Myocyte (in vitro differentiated cells): Measurements from ENCODE around the gene COPS8. TPM values are rescaled to one million over a fixed set of nuclear protein-coding genes. Genes with fewer than 3 reads are reported as not detected.
A peak's percentile ranks its signal among the peaks of the same experiment; 100 is the strongest.

ENCODE experiments used
- DNase-seq: peaks from one replicate; pipeline ENCODE4 v3.0.0-alpha.2; 2012; ENCODE audit warnings: low read depth
- polyA plus RNA-seq: library from polyadenylated mRNA; unstranded; fragments of >200 nt; gene quantifications from one replicate; pipeline ENCODE4 v1.2.1, GENCODE V29; 2012; ENCODE audit warnings: missing spikeins
- total RNA-seq: library from RNA; depleted of rRNA; stranded (reverse); fragments of >200 nt; gene quantifications from 2 replicates; pipeline ENCODE4 v1.2.3, GENCODE V29; 2014

COPS8 gene
- 209 and 245 TPM in 2 replicates for total RNA-seq
- 104 TPM for polyA plus RNA-seq

DNA sequence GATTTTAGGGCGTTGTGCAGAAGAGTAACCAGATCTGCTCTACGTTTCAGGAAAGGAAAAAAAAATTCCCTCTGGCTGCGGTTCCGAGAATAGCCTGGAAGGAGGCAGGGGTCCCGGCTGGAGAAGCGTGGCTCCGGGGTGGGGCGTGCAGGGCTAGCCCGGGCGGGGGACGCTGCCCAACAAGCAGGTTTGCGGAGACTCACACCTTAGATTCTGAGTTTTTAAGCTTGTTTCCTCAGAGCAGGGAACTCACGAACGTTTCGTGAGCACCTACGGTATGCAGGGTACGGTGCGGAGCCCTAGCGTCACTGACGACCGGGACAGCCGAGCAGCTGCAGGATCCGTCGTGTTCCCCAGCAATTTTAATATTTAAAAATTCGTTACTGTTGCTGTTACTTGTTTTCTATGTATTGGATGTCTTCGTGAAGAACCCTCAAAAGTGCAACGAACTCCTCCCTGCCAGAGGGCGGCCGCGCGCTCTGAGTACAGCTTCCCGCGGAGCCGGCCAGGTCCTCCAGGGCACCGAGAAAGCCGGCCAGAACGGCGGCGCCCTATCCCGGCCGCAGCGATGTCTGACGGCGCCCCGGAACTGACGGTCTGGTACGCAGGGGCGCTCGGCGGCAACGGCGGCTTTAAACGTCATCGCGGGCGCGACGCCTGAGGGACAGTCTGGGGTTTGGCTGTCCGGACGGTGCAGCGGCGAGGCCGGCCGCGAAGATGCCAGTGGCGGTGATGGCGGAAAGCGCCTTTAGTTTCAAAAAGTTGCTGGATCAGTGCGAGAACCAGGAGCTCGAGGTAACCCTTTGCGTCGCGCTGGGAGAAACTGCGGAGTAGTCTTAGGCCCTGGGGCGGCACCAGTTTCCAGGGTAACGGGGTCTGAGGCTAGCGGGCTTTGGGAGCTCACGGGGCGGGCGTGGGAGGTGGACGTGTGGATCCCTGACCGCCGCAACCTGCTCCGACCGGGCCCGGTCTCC, at the start of gene COPS8:
Gene COPS8, plus strand, starts transcription at position 642 of the 974 bp plus-strand sequence. Its CDS starts 76 bp downstream, at position 718.
- DNase-seq, result peak; percentile 95

DNA sequence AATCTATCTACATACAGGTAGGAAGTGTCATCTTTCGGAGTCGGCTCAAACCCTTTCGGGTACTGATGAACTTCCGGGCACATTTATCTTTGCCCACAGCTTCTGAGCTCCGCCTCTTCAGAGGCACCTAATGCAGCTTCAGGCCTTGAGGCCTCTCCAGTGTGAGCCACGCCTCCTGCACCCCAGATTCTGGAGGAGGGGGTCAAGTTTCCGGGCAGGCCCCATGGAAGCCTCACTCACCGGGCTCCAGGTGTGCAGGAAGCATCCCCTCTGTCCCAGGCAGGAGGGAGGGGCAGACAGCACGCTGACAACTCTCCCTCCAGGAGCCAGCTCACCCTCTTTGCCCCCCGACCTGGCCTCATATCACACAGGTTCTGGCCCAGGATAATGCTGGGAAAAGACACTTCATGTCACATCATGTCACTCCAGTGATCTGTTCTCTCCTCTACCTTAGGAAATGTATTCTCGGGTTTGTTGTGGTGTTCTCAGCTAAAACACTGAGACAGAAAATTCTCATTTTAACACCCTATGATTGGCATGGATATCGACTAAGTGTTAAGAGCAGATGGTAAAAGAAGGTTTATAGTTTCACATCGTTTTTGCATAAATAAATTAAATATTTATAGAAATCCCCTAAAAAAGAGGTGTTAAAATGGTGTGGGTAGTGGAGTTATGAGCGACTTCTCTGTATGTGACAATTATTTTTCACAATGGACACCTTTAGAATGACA, 46.2 kb upstream of the COPS8 start:
- no peak for DNase-seq

DNA sequence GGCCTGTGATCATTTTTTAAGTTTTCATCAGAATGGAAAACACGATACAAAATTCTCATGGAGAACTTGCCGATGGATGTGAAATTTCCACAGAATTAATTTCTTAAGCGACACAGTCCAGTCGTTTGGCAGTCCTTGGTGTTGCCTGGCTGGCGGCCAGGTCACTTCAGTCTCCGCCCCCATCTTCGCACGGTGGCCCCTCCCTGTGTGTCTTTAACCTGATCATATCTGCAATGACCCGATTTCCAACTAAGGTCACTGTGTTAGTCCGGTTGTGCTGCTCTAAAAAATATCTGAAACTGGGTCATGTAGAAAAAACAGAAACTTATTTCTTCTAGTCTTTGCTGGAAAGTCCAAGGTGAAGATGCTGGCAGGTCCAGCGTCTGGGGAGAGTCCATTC, 44.5 kb upstream of the COPS8 start:
- no peak for DNase-seq

DNA sequence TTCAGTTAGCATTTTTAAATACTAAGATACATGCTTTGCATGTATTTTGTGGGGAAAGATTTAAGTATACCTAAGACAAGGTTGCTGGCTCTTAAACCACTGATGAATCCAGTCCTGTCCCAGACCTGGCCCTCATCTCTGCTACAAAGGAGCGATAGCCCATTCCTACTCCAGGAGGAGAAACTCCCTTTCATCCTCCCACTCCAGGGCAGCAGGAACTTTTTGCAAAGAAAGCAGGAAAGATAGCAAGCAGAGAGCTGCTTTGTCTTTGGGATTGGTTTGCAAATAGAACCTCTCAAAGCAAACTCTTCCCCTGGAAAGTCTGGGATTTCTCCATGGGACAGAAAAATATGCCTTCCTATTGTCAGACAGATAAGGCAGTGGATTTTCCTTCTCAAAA, 43.6 kb upstream of the COPS8 start:
- DNase-seq, result no peak

DNA sequence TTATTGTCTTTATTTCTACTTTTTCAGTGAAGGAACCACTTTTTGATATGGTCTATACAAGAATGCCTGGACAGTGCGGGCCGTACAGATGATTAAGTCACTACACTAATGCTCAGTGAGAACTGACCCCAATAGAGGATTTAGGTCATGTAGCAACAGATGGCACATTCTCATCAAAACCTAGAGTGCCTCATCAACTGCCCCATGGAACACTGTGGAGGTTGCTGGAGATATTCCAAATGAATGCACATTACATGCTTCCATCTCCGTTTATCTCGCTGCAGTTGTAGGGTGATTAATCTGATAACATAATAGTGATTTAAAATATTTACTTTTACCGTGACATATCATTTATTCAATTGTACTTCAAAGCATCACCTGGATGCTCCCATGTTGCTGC, 41.8 kb upstream of the COPS8 start:
- no peak for DNase-seq

DNA sequence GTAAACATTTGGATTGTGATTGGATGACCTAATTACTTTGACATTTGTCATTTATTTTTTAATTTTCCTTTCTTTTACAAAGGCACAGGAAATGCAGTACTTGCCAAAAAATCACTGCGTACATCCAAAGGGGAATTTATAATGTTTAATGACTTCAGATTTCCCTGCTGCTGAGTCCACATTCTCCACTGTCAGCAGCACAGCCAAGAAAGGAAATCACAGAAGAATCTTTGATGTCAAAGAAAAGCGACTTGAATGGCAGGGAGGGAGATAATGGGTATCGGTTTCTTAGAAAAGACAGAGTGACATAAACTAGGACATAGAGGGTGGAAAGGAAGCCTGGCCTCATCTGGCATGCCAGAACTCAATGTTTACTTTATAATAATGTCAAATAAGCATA, 41.4 kb upstream of the COPS8 start:
- DNase-seq, result no peak

DNA sequence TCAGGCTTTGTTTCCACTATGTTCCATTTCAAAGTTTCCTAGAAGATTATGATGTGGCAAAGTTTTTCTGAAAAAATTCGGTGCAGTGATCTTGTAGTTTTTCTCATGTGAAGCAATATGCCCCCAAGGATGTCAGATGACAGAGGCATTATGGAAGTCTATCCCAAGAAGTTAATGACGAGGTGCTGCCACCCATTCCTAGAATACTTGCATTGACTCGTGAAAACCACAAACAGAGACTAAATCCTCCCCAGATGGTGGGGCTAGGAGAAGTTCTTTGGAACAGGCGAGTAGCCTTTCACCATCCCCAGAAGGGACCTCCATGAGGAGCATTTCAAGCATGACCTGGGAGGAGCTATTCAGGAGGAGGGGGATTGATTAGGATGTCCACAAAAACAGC, 40.2 kb upstream of the COPS8 start:
- DNase-seq, result no peak

DNA sequence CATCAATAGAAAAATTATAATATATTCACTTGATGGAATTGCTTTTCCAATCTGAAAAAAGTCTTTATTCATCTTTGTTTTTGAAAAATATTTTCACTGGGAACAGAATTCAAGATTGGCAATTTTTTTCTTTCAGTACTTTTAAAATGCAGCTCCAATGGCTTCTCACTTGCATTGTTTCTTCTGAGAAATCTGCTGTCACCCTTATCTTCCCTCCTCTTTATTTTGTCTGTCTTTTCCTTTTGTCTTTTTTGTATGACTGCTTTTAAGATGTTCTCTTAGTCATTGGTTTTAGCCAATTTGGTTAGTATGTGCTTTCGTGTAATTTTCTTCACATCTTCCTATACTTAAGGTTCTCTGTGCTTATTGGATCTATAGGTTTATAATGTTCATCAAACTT, 37.1 kb upstream of the COPS8 start:
- DNase-seq, result no peak

DNA sequence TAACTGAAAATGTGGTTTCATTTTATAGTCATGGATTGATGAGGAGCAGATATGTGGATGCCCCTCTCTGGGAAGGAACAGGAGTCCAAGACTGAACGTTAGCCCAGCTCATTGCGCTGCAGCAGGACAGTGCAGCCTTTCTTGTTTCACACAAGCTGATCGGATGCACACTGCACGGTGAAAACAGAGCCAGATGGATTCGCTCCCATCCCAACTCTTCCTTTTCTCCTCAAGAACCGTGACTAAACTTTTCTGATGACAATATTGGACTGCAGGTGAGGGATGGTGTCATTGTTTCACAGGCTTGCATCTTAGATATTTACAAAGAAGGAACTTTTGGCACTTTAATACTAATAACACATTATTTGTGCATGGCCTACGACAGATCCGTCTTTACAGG, 33.8 kb upstream of the COPS8 start:
- DNase-seq, result no peak

DNA sequence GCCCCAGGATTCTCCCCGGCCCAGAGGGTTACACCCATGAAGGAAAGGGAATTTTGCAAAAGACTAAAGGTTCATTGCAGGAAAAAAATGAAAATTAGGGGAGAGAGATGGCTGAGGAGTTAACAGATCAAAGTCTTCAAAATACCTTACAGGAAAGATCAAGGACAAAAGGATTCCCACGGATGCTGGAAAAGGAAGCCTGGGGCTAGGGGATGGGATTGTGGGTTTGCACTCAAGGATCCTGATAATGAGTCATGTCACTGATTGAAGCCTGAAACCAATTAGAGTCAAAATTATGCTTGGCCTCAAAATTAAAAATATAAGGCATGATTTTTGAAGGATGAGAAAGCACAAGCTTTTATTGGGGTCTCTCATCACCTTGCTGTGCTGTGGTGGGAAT, 32.6 kb upstream of the COPS8 start:
- no peak for DNase-seq

DNA sequence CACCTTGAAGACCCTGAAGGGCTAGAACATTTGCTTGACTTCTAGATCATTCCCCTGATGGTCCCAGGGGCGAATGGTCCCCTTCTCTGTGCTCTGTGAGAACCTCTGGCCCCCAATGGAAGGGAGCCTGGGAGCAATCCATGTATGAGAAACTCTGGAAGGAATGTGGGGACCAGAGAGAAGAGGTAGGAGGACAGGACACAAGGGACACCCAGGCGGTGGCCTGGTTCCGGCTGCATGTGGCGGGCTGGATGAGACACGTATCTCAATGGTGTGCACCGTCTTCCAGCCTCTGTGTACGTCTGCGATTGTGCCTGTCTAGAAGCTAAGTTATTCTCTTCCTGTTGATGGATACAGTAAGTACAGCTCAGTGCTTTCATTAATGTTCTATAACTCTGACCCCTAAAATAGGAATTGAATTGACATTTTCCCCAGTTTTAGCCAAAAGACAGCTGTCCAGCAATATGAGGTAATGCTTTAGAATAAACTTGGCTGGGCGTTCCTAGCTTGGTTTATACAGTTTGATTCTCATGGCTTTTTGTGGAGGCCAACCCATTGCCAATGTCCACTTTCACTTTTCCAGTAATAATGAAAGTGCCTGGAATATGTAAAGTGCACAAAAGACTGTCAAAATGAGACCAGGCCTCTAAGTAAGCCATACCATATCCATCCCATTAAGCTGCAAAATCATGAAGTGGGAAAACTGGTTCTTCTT, 30.1 kb upstream of the COPS8 start:
- no peak for DNase-seq

DNA sequence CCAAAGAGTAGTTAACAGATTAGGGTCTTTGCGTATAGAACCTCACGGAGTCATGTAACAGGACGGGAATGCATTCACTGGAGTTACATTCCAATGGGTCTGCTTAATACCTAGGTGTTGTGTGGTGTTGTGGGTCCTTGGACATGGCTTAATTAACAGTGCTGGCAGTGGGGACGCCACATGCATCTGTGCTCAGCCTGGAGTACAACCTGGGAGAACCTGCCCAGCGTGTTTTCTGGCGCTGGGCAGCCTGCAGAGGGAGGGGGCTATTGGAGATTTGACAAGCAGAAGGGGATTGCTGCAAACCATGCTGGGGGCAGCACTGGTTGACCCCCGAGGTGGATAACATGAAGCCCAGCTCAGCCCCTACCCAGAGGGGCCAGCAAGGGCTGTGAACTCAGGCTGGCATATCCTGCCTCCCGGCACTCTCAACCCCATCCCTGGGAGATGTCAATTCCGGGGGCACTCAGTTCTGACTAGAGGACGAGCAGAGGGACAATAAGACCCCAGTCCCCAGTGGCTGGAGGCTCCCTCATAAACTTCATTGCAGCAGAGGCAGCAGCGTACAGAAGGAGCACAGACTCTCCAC, 29.3 kb upstream of the COPS8 start:
- no peak for DNase-seq

DNA sequence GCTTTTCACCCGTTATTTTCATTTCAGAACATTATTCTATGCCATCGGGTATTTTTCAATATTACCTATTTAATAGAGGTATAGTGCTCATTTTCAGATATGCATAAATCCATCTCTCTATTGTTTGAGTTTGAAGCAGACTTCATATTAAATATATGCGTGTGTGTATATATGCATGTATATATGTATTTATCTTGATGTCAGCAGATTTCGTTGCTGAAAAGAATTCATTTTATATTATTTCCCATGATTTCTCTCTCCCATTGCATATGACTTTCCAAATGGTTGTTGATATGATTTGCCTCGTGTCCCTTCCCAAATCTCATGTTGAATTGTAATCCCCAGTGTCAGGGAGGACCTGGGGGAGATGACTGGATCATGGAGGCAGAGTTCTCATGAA, 28.6 kb upstream of the COPS8 start:
- no peak for DNase-seq

DNA sequence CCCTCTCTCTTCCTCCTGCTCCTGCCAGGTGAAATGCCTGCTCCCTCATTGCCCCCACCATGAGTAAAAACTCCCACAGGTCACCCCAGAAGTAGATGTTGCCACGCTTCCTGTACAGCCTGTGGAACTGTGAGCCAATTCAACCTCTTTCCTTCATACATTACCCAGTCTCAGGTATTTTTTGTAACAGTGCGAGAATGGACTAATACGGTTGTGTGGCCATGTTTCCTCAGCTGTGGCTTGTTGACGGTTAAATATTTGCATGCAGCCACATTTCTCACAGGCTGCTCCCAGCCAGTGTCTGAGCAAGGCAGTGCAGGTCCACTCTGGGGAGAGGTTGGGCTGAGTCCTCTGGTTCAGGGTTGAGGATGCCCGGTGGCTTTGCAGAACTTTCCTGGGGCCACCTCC, 27.8 kb upstream of the COPS8 start:
- no peak for DNase-seq

DNA sequence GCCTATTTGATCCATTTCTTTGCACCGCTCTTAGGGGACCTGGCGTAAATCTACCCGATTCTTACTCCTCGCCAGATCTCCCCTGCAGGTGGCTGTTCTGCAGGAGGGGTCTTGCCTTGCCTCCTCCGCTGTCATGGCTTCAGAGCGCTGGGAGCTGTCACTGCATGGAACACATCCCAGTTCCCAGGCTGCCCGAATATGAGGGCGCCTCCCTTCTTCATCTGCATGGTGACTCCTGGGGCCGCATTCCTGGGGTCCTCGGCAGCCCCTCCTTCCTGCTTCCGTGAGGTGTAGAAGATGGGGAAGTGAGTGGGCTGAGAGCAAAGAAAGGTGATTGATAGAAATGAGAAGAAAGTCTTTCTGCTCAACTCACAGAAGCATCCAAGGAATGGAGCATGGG, 27.3 kb upstream of the COPS8 start:
- no peak for DNase-seq

DNA sequence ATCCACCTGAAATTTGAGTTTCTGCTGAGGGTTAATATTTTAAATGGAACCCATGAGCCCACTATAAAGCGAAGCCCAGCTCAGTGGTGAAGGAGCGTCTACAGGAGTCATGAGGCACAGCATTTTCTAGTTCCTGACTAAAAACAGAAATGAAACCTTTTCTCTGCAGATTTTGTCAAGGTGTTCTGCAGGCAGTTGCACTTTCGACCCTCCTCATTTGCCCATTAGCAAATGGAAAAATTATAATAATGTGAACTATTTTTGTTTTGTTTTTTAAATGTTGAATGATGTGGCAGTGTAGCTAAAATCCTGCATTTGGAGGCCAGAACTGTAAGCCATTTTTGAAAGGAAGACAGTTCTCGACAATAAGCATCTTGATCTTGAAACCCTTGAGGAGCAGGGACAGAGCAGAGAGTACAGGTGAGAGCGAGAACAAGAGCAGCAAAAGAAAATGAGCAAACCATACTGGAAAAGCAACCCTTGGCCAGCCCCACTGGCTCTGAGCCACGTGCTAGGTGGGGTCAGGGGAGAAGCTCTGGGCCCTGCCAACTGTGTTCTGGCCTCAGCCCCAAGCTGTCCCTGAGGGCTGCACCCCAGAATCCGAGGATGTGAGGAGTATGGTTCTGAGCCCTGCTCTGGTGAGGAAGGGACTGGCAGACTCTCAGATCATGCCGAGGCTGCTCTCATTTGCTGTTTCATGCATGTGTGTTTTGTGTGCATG, 26.4 kb upstream of the COPS8 start:
- no peak for DNase-seq

DNA sequence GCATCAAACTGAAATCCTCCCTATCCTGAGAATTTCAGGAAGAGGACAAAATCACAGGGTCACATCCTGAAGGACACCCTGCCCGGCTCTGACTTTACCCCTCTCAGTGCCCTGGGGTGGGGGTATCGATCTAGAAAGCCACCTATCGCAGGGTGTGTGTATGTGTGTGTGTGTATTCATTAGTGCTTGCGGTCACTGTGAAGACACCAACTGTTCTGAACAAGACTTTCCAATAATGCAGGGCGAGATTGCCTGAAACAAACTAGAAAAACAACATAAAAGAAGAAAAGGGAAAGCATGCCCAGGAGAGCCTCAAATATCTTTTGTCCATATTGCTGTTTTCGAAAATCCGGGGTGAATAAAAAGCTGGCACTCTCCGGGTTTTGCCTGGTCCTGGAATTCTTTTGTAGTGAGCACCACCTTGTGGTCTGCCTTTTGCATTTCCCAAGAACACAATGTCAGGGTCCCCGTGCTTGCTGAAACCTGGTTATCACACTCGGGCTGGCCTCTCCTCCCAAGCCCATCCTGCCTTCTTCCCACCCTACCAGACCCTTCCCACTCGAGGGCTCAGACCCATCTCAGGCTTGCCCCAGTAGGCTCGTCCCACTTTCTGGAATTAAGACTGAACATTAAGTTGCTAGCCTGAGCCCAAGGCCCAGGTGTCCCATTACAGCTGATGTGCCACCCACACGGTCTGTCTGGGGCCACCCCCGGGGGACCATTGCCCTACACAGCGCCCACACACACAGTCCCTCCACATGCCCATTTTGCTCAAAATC, 25.0 kb upstream of the COPS8 start:
- DNase-seq, result peak; percentile 73

DNA sequence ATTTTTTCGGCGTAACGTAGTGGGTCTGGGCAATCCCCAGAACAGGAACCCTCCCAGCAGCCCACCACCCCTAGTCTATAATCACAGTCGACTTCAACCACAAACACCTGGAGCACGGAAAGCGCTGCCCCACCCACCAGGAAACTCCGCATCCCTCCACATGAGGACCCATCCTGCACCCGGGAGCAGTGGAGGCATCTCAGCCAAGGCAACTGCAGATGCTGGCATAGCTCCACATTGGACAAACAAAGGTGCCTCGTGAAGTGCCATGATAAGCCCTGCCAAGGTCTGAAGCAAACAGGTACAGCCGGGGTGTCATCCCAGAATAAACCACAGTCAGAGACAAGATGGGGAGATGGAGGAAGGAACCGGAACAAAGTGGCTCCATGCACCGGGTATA, 24.3 kb upstream of the COPS8 start:
- DNase-seq, result no peak

DNA sequence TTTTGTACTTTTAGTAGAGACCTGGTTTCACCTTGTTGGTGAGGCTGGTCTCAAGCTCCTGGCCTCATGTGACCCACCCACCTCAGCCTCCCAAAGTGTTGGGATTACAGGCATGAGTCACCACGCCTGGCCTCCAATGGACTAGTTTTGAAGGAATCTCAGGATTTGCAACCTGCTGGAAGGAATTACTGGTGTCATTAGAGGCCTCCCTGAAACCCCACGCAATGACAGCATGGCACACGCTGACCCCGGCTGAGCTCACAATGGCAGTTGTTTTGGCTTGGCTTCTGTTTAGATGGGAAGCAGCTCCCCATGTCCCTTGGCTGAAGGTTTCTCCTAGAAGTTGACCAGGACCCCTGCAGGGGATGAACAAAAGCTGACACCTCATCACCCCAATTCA, 23.1 kb upstream of the COPS8 start:
- no peak for DNase-seq
